ENCODE results near the gene TENM4. TPM values are rescaled to one million over a fixed set of nuclear protein-coding genes. Genes with fewer than 3 reads are reported as not detected.

The TENM4 gene
- total RNA-seq, 4 donors from 2014 or later: 16.8 to 158 (median 120) TPM

DNA sequence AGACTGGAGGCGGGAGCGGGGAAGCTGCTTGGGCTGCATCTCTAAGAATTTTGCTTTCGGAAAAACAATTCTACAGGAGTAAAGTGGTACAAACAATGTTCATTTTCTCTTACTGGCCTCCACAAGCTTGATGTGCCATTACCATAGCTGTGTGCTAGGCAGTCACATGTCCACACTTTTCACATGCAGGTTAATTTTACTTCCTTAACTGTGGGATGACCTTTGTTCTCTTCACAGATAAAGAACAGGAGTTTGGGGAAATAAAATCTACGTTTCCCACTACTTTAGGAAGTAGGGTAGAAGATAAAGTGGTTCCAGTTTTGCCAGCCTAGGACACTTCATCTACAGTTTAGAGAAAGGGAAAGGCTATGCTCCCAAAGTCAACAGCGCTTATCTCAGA, 539.0 kb downstream of the TENM4 start:
- no peak overlapping the region for H3K4me3 ChIP-seq (replicated peaks in 1 of 3)
- TF ChIP-seq POLR2A (IDR thresholded peaks at IDR 0.05): no peak
- WGBS, 2 donors: 94 to 97% methylated on average over 5 of the region's 5 CpGs
- H3K9me3 ChIP-seq: no peaks in the 10 kb centered on the region
- H3K36me3 ChIP-seq: no peaks in the 10 kb centered on the region
- no peaks in the 10 kb centered on the region for H3K27me3 ChIP-seq
- no peak overlapping the region for H3K27ac ChIP-seq
- H3K4me1 ChIP-seq: no peaks in the 10 kb centered on the region
- intact Hi-C loops (cut with DNase I): no loop called here
- DNase-seq: no peak

- Histone ChIP-seq H3K36me3 (no peaks in the 10 kb centered on the region), H3K9me3 (no peaks in the 10 kb centered on the region), H3K4me3 (replicated peaks in 1 of 3) (no peak overlapping the region), H3K27me3 (no peaks in the 10 kb centered on the region), H3K27ac (no peak overlapping the region), H3K4me1 (no peaks in the 10 kb centered on the region)
- DNase-seq: no peak
- TF ChIP-seq POLR2A (IDR thresholded peaks at IDR 0.05): no peak
- TF ChIP-seq, protein P1, sequence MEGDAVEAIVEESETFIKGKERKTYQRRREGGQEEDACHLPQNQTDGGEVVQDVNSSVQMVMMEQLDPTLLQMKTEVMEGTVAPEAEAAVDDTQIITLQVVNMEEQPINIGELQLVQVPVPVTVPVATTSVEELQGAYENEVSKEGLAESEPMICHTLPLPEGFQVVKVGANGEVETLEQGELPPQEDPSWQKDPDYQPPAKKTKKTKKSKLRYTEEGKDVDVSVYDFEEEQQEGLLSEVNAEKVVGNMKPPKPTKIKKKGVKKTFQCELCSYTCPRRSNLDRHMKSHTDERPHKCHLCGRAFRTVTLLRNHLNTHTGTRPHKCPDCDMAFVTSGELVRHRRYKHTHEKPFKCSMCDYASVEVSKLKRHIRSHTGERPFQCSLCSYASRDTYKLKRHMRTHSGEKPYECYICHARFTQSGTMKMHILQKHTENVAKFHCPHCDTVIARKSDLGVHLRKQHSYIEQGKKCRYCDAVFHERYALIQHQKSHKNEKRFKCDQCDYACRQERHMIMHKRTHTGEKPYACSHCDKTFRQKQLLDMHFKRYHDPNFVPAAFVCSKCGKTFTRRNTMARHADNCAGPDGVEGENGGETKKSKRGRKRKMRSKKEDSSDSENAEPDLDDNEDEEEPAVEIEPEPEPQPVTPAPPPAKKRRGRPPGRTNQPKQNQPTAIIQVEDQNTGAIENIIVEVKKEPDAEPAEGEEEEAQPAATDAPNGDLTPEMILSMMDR (IDR thresholded peaks at IDR 0.05): no peak
- 82 to 89% methylated on average over 1 of the region's 1 CpG for WGBS, 2 donors
- intact Hi-C loops (cut with DNase I): no loop called here
These were observed 542.5 kb downstream of the TENM4 start for GRCh38 chr11:78898266-78898775.

DNA sequence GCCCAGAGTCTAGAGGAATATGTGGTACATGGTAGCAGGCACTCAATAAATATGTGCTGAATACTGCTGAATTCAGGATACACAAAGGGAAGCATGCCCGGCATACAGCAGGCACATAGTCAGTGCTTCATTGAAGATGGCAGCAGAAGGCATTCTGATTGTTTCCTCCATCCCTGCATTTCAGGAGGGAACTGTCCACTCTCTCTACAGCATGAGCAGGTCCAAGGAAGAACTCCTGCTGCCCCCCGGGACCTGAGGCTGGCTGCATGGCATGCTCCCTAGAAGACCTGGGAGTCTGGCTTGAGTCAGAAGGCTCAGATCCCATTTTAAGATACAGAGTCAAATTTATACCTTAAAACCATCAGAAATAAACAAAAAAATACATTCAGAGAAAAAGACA, 546.8 kb downstream of the TENM4 start:
- 96 to 100% methylated on average over 2 of the region's 2 CpGs for WGBS, 2 donors
- H3K27ac ChIP-seq: no peak overlapping the region
- no peaks in the 10 kb centered on the region for H3K9me3 ChIP-seq
- no peak for TF ChIP-seq POLR2A (IDR thresholded peaks at IDR 0.05)
- TF ChIP-seq, protein P1 (IDR thresholded peaks at IDR 0.05): no peak
- no peak overlapping the region for H3K4me3 ChIP-seq (replicated peaks in 1 of 3)
- H3K36me3 ChIP-seq: no peaks in the 10 kb centered on the region
- no peaks in the 10 kb centered on the region for H3K27me3 ChIP-seq
- no peaks in the 10 kb centered on the region for H3K4me1 ChIP-seq
- intact Hi-C loops (cut with DNase I): no loop called here
- DNase-seq: no peak

- DNase-seq: no peak
- H3K4me3 ChIP-seq (replicated peaks in 1 of 3): no peak overlapping the region
- H3K36me3 ChIP-seq: no peaks in the 10 kb centered on the region
- no peak overlapping the region for H3K27ac ChIP-seq
- intact Hi-C loops (cut with DNase I): no loop called here
- no peak for TF ChIP-seq POLR2A (IDR thresholded peaks at IDR 0.05)
- TF ChIP-seq, protein P1 (IDR thresholded peaks at IDR 0.05): no peak
- H3K9me3 ChIP-seq: no peaks in the 10 kb centered on the region
- H3K4me1 ChIP-seq: no peaks in the 10 kb centered on the region
- 95 to 98% methylated on average over 12 of the region's 12 CpGs for WGBS, 2 donors
- H3K27me3 ChIP-seq: no peaks in the 10 kb centered on the region
These were observed 551.1 kb downstream of the TENM4 start for GRCh38 chr11:78889698-78890097.

GRCh38 chr11:78886616-78887015, 554.2 kb downstream of the TENM4 start:
- Histone ChIP-seq H3K4me3 (replicated peaks in 1 of 3) (no peak overlapping the region), H3K4me1 (no peaks in the 10 kb centered on the region), H3K27ac (no peak overlapping the region), H3K9me3 (no peaks in the 10 kb centered on the region), H3K36me3 (no peaks in the 10 kb centered on the region), H3K27me3 (no peaks in the 10 kb centered on the region)
- 57 to 75% methylated on average over 3 of the region's 3 CpGs for WGBS, 2 donors
- DNase-seq: no peak
- TF ChIP-seq, protein P1 (IDR thresholded peaks at IDR 0.05): no peak
- TF ChIP-seq POLR2A (IDR thresholded peaks at IDR 0.05): no peak
- intact Hi-C loops (cut with DNase I): no loop called here

- no peak for TF ChIP-seq POLR2A (IDR thresholded peaks at IDR 0.05)
- TF ChIP-seq, protein P1 (IDR thresholded peaks at IDR 0.05): no peak
- Histone ChIP-seq H3K36me3 (no peaks in the 10 kb centered on the region), H3K9me3 (no peaks in the 10 kb centered on the region), H3K27ac (no peak overlapping the region), H3K4me1 (no peaks in the 10 kb centered on the region), H3K27me3 (no peaks in the 10 kb centered on the region), H3K4me3 (replicated peaks in 1 of 3) (no peak overlapping the region)
- DNase-seq: no peak
- 87 to 89% methylated on average over 4 of the region's 4 CpGs for WGBS, 2 donors
- intact Hi-C loops (cut with DNase I): no loop called here
These were observed 556.1 kb downstream of the TENM4 start for GRCh38 chr11:78884761-78885160.
